Measurements from ENCODE around the gene GPR171. TPM values are rescaled to one million over a fixed set of nuclear protein-coding genes. Genes with fewer than 3 reads are reported as not detected.

The GPR171 gene
- total RNA-seq, 1 donor from 2014 or later = not detected

DNA sequence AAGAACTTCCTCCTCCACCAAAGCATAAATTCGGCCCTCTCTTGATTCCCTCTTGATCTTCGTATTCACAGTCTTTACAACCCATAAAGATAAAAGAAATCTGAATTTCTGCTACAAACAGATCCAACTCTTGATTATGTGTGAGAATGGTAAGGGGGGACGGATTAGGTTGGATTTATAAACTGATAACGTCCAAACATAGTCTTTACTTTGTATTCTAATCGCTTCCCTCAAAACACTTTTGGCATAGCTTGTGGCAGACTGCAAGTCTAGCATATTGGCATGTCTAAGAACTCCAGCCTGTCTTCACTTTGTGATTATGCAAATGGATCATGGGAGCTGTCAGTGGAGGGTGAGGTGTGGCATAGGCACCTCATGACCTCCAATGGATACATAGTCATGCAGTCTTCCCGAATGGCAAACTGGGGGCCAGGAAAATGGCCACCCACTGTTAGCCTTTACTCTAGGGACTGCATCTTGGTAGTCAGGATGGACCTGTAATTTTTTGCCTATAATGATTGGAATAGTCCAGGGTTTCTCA, 24.3 kb upstream of the GPR171 start:
- Mint-ChIP-seq H3K4me3 (ENCODE audit: unreplicated experiment) (no peak overlapping the region), H3K27me3 (ENCODE audit: low read depth) (no peaks in the 10 kb centered on the region), H3K36me3 (ENCODE audit: low read depth) (no peaks in the 10 kb centered on the region), H3K27ac (ENCODE audit: unreplicated experiment) (peak overlapping the region; percentile 86), H3K9me3 (ENCODE audit: low read depth) (no peaks in the 10 kb centered on the region), H3K4me1 (ENCODE audit: low read depth) (peaks cover 44% of the 10 kb centered on the region)
- TF ChIP-seq, protein P1, sequence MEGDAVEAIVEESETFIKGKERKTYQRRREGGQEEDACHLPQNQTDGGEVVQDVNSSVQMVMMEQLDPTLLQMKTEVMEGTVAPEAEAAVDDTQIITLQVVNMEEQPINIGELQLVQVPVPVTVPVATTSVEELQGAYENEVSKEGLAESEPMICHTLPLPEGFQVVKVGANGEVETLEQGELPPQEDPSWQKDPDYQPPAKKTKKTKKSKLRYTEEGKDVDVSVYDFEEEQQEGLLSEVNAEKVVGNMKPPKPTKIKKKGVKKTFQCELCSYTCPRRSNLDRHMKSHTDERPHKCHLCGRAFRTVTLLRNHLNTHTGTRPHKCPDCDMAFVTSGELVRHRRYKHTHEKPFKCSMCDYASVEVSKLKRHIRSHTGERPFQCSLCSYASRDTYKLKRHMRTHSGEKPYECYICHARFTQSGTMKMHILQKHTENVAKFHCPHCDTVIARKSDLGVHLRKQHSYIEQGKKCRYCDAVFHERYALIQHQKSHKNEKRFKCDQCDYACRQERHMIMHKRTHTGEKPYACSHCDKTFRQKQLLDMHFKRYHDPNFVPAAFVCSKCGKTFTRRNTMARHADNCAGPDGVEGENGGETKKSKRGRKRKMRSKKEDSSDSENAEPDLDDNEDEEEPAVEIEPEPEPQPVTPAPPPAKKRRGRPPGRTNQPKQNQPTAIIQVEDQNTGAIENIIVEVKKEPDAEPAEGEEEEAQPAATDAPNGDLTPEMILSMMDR (IDR thresholded peaks at IDR 0.05) = no peak
- no peak for DNase-seq (ENCODE audit: low spot score)

DNA sequence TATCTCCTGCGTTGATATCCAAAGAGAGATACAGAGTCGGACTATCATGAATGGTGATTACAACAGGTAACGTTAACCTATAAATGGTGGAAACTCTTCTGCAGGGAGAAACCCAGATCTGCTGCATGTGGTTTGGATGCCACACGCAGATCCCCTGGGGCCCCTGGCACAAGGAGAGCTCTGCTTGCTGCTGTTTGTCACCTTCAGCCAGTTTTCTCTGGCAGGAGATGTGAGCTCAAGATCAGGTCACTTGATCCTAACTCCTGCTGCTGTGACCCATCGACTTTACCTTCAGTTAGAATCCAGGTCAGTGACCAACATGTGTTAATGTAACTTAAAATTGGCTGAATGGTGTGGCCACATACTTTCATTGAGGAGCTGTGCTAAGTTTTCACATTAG, 23.8 kb upstream of the GPR171 start:
- no peak for DNase-seq (ENCODE audit: low spot score)
- Mint-ChIP-seq H3K27me3 (ENCODE audit: low read depth) (no peaks in the 10 kb centered on the region), H3K4me3 (ENCODE audit: unreplicated experiment) (no peak overlapping the region), H3K9me3 (ENCODE audit: low read depth) (peaks cover 2% of the 10 kb centered on the region), H3K4me1 (ENCODE audit: low read depth) (peaks cover 44% of the 10 kb centered on the region), H3K27ac (ENCODE audit: unreplicated experiment) (peak overlapping the region; percentile 71), H3K36me3 (ENCODE audit: low read depth) (no peaks in the 10 kb centered on the region)
- TF ChIP-seq, protein P1 (IDR thresholded peaks at IDR 0.05) = no peak

DNA sequence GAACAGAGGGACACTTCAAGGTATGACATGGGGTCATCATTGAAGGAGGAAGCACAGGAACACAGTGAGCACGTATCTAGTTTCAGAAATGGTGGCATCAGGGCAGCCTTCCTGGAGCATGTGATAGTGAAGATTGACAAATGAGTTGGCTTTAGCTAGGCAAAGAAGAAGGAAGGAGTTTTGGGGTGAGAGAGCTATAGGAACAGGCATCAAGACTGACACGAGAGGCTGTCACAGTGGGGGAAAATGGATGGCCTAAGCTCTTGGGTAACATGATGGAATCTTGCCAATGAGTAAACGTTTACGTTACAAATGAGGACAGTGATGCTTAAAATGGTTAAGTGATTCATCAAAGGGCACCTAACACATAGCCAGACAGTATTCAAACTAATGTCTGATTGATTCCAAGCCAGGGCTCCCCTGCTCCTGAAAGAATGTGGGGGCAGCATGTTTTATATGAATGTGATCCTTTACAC, 23.1 kb upstream of the GPR171 start:
- H3K36me3 Mint-ChIP-seq (ENCODE audit: low read depth) = no peaks in the 10 kb centered on the region
- H3K4me3 Mint-ChIP-seq (ENCODE audit: unreplicated experiment) = no peak overlapping the region
- no peaks in the 10 kb centered on the region for H3K27me3 Mint-ChIP-seq (ENCODE audit: low read depth)
- no peak for DNase-seq (ENCODE audit: low spot score)
- peaks cover 3% of the 10 kb centered on the region for H3K9me3 Mint-ChIP-seq (ENCODE audit: low read depth)
- H3K4me1 Mint-ChIP-seq (ENCODE audit: low read depth) = peaks cover 44% of the 10 kb centered on the region
- H3K27ac Mint-ChIP-seq (ENCODE audit: unreplicated experiment) = peak overlapping the region; percentile 71
- TF ChIP-seq, protein P1 (IDR thresholded peaks at IDR 0.05) = no peak

DNA sequence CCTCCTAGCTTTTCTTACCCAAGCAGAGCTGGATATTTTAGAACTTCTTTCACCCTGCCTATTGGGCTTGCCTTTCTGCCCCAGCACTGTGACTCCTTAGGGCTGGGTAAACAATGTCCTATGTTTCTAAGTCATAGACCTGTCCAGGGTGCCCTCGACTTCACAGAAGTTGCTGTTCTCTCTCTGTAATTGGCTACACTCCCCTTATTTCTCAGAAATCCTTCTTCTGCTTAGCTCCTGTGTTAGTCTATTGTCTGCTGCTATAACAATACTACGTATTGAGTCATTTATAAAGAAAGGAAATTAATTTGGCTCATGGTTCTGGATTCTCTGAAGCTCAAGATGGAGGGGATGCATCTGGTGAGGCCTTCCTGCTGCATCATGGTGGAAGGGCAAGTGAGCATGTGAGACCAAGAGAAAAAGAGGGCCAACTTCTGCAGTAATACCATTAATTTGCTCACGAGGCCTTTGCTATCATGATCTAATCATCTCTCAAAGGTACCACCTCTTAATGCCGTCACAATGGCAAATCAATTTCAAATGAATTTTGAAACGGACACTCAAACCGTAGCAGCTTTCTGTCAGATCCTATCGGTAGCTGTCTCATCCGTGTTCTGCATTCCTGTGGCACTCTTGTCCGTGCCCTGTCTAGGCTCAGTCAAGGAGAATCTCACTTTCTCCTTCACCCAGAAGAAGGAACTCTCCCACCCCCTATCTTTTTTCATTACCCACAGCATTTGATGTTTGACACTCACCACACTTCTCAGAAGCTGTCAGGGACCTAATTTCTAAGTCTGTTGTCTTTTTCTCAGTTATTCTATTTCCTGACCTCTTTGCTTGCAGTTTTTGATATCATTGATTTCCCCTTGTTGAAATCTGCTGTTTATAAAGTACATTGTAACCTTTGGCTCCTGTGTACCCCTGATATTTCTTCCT, 22.3 kb upstream of the GPR171 start:
- peak overlapping the region; percentile 71 for H3K27ac Mint-ChIP-seq (ENCODE audit: unreplicated experiment)
- peaks cover 42% of the 10 kb centered on the region for H3K4me1 Mint-ChIP-seq (ENCODE audit: low read depth)

More for the DNA sequence above, 22.3 kb upstream of the GPR171 start:
- no peak overlapping the region for H3K4me3 Mint-ChIP-seq (ENCODE audit: unreplicated experiment)
- H3K36me3 Mint-ChIP-seq (ENCODE audit: low read depth) = no peaks in the 10 kb centered on the region
- no peaks in the 10 kb centered on the region for H3K27me3 Mint-ChIP-seq (ENCODE audit: low read depth)
- H3K9me3 Mint-ChIP-seq (ENCODE audit: low read depth) = peaks cover 9% of the 10 kb centered on the region
- TF ChIP-seq, protein P1 (IDR thresholded peaks at IDR 0.05) = no peak
- no peak for DNase-seq (ENCODE audit: low spot score)

Measured in chondrocyte (in vitro differentiated cells).